ENCODE data around the gene LIPA.

DNA sequence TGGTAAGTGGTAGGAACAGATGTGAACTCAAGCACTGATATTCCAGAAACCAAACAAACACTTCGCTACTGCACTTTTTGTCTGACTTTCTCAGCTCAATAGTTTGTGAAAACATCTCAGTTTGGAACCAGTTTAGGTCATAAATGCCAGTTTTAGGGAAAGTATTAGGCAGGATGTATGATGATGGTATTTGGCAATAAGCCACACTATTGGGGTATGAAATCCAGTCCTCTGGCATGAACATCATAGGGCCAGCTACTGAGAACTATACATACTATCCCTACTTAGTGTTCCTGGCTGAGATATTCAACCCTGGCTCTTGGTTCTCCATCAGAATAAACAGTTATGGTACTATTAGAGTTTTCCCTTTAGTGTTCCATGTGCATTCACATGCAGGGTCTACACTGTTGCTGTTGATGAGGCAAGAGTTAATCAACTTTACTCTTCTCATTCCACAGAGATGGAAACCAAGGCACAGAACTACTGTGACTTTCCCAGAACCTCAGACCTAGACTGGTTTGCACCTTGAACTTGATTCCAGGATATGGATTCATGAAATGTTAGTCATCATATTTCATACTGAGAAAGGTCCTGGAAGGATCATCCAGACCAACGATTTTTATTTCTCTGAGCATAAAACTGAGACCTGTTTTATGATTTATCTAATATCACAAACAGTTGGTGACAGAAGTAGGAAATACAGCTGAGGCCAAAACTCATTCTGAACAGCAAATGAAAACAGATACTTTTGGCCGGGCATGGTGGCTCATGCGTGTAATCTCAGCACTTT lies 30.2 kb upstream of the LIPA start:
- TF ChIP-seq, protein P1, sequence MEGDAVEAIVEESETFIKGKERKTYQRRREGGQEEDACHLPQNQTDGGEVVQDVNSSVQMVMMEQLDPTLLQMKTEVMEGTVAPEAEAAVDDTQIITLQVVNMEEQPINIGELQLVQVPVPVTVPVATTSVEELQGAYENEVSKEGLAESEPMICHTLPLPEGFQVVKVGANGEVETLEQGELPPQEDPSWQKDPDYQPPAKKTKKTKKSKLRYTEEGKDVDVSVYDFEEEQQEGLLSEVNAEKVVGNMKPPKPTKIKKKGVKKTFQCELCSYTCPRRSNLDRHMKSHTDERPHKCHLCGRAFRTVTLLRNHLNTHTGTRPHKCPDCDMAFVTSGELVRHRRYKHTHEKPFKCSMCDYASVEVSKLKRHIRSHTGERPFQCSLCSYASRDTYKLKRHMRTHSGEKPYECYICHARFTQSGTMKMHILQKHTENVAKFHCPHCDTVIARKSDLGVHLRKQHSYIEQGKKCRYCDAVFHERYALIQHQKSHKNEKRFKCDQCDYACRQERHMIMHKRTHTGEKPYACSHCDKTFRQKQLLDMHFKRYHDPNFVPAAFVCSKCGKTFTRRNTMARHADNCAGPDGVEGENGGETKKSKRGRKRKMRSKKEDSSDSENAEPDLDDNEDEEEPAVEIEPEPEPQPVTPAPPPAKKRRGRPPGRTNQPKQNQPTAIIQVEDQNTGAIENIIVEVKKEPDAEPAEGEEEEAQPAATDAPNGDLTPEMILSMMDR (IDR thresholded peaks at IDR 0.05; ENCODE audit: low read depth, low read length, missing input control): no peak
- TF ChIP-seq GABPA (IDR thresholded peaks at IDR 0.05 in 1 of 2, conservative IDR thresholded peaks at IDR 0.05 in 1 of 2): no peak
- TF ChIP-seq, protein P2, sequence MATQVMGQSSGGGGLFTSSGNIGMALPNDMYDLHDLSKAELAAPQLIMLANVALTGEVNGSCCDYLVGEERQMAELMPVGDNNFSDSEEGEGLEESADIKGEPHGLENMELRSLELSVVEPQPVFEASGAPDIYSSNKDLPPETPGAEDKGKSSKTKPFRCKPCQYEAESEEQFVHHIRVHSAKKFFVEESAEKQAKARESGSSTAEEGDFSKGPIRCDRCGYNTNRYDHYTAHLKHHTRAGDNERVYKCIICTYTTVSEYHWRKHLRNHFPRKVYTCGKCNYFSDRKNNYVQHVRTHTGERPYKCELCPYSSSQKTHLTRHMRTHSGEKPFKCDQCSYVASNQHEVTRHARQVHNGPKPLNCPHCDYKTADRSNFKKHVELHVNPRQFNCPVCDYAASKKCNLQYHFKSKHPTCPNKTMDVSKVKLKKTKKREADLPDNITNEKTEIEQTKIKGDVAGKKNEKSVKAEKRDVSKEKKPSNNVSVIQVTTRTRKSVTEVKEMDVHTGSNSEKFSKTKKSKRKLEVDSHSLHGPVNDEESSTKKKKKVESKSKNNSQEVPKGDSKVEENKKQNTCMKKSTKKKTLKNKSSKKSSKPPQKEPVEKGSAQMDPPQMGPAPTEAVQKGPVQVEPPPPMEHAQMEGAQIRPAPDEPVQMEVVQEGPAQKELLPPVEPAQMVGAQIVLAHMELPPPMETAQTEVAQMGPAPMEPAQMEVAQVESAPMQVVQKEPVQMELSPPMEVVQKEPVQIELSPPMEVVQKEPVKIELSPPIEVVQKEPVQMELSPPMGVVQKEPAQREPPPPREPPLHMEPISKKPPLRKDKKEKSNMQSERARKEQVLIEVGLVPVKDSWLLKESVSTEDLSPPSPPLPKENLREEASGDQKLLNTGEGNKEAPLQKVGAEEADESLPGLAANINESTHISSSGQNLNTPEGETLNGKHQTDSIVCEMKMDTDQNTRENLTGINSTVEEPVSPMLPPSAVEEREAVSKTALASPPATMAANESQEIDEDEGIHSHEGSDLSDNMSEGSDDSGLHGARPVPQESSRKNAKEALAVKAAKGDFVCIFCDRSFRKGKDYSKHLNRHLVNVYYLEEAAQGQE (IDR thresholded peaks at IDR 0.05): no peak
- TF ChIP-seq, protein P3, sequence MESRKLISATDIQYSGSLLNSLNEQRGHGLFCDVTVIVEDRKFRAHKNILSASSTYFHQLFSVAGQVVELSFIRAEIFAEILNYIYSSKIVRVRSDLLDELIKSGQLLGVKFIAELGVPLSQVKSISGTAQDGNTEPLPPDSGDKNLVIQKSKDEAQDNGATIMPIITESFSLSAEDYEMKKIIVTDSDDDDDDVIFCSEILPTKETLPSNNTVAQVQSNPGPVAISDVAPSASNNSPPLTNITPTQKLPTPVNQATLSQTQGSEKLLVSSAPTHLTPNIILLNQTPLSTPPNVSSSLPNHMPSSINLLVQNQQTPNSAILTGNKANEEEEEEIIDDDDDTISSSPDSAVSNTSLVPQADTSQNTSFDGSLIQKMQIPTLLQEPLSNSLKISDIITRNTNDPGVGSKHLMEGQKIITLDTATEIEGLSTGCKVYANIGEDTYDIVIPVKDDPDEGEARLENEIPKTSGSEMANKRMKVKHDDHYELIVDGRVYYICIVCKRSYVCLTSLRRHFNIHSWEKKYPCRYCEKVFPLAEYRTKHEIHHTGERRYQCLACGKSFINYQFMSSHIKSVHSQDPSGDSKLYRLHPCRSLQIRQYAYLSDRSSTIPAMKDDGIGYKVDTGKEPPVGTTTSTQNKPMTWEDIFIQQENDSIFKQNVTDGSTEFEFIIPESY (IDR thresholded peaks at IDR 0.05): no peak
- TF ChIP-seq, protein P4, sequence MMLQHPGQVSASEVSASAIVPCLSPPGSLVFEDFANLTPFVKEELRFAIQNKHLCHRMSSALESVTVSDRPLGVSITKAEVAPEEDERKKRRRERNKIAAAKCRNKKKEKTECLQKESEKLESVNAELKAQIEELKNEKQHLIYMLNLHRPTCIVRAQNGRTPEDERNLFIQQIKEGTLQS (IDR thresholded peaks at IDR 0.05): no peak
- TF ChIP-seq RAD21 (IDR thresholded peaks at IDR 0.05): no peak
- no peak for TF ChIP-seq YY1 (IDR thresholded peaks at IDR 0.05)
- no peak for TF ChIP-seq JUND (IDR thresholded peaks at IDR 0.05)
